IMR-90 (cell line): ENCODE results near the gene SFT2D2.

Experiments
- CEBPB ChIP-seq: IDR thresholded peaks from 2 replicates; pipeline ENCODE4 v1.6.1; 2012; ENCODE audit warnings: low read depth, low read length, improper control_type of control experiment
- CHD1 ChIP-seq: IDR thresholded peaks from 2 replicates; pipeline ENCODE4 v1.6.1; 2012; ENCODE audit warnings: low read depth, low read length, improper control_type of control experiment
- CTCF ChIP-seq: conservative IDR thresholded peaks from 2 replicates; pipeline ENCODE4 v1.5.1; 2012; ENCODE audit warnings: mild to moderate bottlenecking, low read depth, low read length, improper control_type of control experiment
- FOS ChIP-seq: fragments of 150-350 bp; IDR thresholded peaks from 2 replicates; pipeline ENCODE4 v1.6.1; 2016; ENCODE audit warnings: low read depth, low read length
- MAFK ChIP-seq: IDR thresholded peaks from 2 replicates; pipeline ENCODE4 v1.6.1; 2012; ENCODE audit warnings: low read depth, low read length, improper control_type of control experiment
- MAZ ChIP-seq: IDR thresholded peaks from 2 replicates; pipeline ENCODE4 v1.6.1; 2012; ENCODE audit warnings: low read depth, mild to moderate bottlenecking, low read length, improper control_type of control experiment, moderate library complexity, borderline replicate concordance
- MXI1 ChIP-seq: IDR thresholded peaks from 2 replicates; pipeline ENCODE4 v1.6.1; 2012; ENCODE audit warnings: low read depth, mild to moderate bottlenecking, low read length, moderate library complexity, borderline replicate concordance
- NFE2L2 ChIP-seq: fragments of 150-350 bp; IDR thresholded peaks from 2 replicates; pipeline ENCODE4 v1.6.1; 2016; ENCODE audit warnings: low read depth, mild to moderate bottlenecking, low read length
- POLR2A ChIP-seq: IDR thresholded peaks from 2 replicates; pipeline ENCODE4 v1.6.1; 2012; ENCODE audit warnings: mild to moderate bottlenecking, low read depth, low read length
- RAD21 ChIP-seq: IDR thresholded peaks from 2 replicates; pipeline ENCODE4 v1.6.1; 2012; ENCODE audit warnings: low read length, improper control_type of control experiment
- RFX5 ChIP-seq: IDR thresholded peaks from 2 replicates; pipeline ENCODE4 v1.8.0; 2012; ENCODE audit warnings: low read depth, mild to moderate bottlenecking, low read length, moderate library complexity
- SMC3 ChIP-seq: fragments of 150-350 bp; IDR thresholded peaks from 2 replicates; pipeline ENCODE4 v1.6.1; 2016; ENCODE audit warnings: low read depth, mild to moderate bottlenecking, antibody characterized with exemption, low read length, moderate library complexity
- USF2 ChIP-seq: fragments of 150-350 bp; IDR thresholded peaks from 2 replicates; pipeline ENCODE4 v1.6.1; 2017; ENCODE audit warnings: mild to moderate bottlenecking, antibody characterized with exemption, low read length, low read depth
- TF ChIP-seq, protein P1 (sequence below): fragments of 150-350 bp; IDR thresholded peaks from 2 replicates; pipeline ENCODE4 v1.6.1; 2016; ENCODE audit warnings: low read depth, mild to moderate bottlenecking, low read length, moderate library complexity, borderline replicate concordance

DNA sequence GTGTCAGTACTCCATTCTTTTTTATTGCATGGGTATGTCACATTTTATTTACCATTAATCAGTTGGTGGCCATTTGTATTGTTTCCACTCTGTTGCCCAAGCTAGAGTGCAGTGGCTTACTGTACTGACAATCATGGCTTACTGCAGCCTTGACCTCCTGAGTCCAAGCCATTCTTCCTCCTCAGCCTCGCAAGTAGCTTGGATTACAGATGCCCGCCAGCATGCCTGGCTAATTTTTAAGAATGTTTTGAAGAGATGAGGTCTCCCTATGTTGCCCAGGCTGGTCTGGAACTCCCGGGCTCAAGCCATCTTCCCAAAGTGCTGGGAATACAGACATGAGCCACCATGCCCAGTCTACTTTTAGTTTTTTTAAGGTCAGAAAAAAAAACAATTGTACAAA, 813 bp upstream of the SFT2D2 start:
- TF ChIP-seq CTCF (no peak), SMC3 (no peak), RAD21 (no peak), MAFK (no peak), POLR2A (no peak), MXI1 (no peak), MAZ (no peak), FOS (no peak), RFX5 (no peak), USF2 (no peak), NFE2L2 (no peak), CEBPB (no peak), CHD1 (no peak)
- TF ChIP-seq, protein P1, sequence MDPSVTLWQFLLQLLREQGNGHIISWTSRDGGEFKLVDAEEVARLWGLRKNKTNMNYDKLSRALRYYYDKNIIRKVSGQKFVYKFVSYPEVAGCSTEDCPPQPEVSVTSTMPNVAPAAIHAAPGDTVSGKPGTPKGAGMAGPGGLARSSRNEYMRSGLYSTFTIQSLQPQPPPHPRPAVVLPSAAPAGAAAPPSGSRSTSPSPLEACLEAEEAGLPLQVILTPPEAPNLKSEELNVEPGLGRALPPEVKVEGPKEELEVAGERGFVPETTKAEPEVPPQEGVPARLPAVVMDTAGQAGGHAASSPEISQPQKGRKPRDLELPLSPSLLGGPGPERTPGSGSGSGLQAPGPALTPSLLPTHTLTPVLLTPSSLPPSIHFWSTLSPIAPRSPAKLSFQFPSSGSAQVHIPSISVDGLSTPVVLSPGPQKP: no peak
